Upper lobe of right lung (tissue), 1 donor: ENCODE results near the gene HIBADH. TPM values are rescaled to one million over a fixed set of nuclear protein-coding genes. Genes with fewer than 3 reads are reported as not detected.

Experiments
- ATAC-seq: fragments of 200-7000 bp; cut with Tn5 transposase; one replicate; pipeline ENCODE4 v1.9.1; 2020; ENCODE audit warnings: mild to moderate bottlenecking, moderate library complexity
- DNase-seq: peaks from one replicate; pipeline ENCODE4 v3.0.0-alpha.2; 2020
- H3K27ac ChIP-seq: fragments of 200-600 bp; one replicate; pipeline ENCODE4 v1.8.0; 2022
- H3K27me3 ChIP-seq: fragments of 200-600 bp; one replicate; pipeline ENCODE4 v1.8.0; 2022; ENCODE audit warnings: mild to moderate bottlenecking
- H3K36me3 ChIP-seq: fragments of 200-600 bp; one replicate; pipeline ENCODE4 v1.8.0; 2022
- H3K4me1 ChIP-seq: fragments of 200-600 bp; one replicate; pipeline ENCODE4 v1.8.0; 2022
- H3K4me3 ChIP-seq: fragments of 200-600 bp; one replicate; pipeline ENCODE4 v1.8.0; 2022; ENCODE audit warnings: mild to moderate bottlenecking
- H3K9me3 ChIP-seq: fragments of 200-600 bp; one replicate; pipeline ENCODE4 v1.8.0; 2022
- intact Hi-C: fragments of 100-400 bp; cut with DNase I; formaldehyde crosslinking; loops from one replicate; pipeline ENCODE4 v1.11.0; 2022
- total RNA-seq: library from RNA; stranded (reverse); fragmentation: NEBNext Ultra II Directional; extraction: Animal tissue kit (Norgen Biotek cat#: 25700); gene quantifications from one replicate; pipeline ENCODE4 v1.2.1, GENCODE V29; 2021
- TF ChIP-seq, protein P1 (sequence below): fragments of 200-600 bp; IDR thresholded peaks from one replicate; pipeline ENCODE4 v1.8.0; 2022; ENCODE audit warnings: antibody characterized with exemption
- donor health status: DM: no; HTN: yes; CAD: no; lungs with severe emphysema.

Gene HIBADH
- total RNA-seq, 1 donor from 2014 or later = 23.7 TPM

GRCh38 chr7:27651702-27652101, 11.0 kb downstream of the HIBADH start:
- H3K4me3 ChIP-seq = no peak overlapping the region
- H3K9me3 ChIP-seq = no peaks in the 10 kb centered on the region
- intact Hi-C loops = no loop called here
- H3K27ac ChIP-seq = no peak overlapping the region
- TF ChIP-seq, protein P1, sequence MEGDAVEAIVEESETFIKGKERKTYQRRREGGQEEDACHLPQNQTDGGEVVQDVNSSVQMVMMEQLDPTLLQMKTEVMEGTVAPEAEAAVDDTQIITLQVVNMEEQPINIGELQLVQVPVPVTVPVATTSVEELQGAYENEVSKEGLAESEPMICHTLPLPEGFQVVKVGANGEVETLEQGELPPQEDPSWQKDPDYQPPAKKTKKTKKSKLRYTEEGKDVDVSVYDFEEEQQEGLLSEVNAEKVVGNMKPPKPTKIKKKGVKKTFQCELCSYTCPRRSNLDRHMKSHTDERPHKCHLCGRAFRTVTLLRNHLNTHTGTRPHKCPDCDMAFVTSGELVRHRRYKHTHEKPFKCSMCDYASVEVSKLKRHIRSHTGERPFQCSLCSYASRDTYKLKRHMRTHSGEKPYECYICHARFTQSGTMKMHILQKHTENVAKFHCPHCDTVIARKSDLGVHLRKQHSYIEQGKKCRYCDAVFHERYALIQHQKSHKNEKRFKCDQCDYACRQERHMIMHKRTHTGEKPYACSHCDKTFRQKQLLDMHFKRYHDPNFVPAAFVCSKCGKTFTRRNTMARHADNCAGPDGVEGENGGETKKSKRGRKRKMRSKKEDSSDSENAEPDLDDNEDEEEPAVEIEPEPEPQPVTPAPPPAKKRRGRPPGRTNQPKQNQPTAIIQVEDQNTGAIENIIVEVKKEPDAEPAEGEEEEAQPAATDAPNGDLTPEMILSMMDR = no peak
- H3K4me1 ChIP-seq = no peaks in the 10 kb centered on the region
- ATAC-seq (no peak), DNase-seq (no peak)
- no peaks in the 10 kb centered on the region for H3K27me3 ChIP-seq
- peaks cover 3% of the 10 kb centered on the region for H3K36me3 ChIP-seq

GRCh38 chr7:27650283-27650682, 12.4 kb downstream of the HIBADH start:
- no peak for ATAC-seq
- intact Hi-C loops = no loop called here
- DNase-seq = no peak
- peaks cover 3% of the 10 kb centered on the region for H3K36me3 ChIP-seq
- H3K9me3 ChIP-seq = no peaks in the 10 kb centered on the region
- no peaks in the 10 kb centered on the region for H3K4me1 ChIP-seq
- TF ChIP-seq, protein P1 = no peak
- H3K27me3 ChIP-seq = no peaks in the 10 kb centered on the region
- no peak overlapping the region for H3K4me3 ChIP-seq
- H3K27ac ChIP-seq = no peak overlapping the region

DNA sequence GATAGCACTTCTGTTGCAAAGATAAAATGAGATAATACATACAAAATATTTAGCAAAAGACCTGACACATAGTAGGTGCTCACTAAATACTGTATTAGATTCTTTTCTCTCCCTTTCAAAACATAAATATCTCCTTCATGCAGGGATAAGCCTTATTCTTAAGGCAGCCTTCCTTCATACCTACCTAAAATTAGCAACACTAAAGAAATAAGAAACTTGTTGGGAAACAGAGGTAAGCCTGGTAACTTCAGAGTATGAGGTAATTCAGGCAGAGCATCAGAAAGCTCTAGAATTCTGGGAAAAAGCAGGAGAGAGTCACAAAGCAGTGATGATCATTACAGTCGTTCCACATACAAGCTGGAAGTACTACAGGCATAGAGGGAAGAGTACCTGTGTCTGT, 15.2 kb downstream of the HIBADH start:
- H3K36me3 ChIP-seq = peaks cover 3% of the 10 kb centered on the region
- H3K27me3 ChIP-seq = no peaks in the 10 kb centered on the region

DNA sequence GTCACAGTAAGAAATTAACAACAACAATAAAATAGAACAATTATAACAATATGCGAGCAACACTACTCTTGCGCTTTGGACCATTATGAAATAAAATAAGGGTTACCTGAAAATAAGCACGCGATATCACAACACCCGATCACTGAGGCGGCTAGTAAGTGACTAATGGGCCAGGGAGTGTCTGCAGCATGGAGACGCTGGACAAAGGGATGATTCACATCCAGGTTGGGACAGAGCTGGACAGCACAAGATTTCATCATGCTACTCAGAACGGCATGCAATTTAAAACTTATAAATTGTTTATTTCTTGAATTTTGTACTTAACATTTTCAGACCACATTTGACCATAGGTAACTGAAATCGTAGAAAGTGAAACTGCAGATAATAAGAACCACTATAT, 15.6 kb downstream of the HIBADH start:
- Histone ChIP-seq H3K4me1 (peaks cover 2% of the 10 kb centered on the region), H3K27ac (no peak overlapping the region), H3K4me3 (no peak overlapping the region), H3K27me3 (no peaks in the 10 kb centered on the region), H3K9me3 (no peaks in the 10 kb centered on the region), H3K36me3 (peaks cover 3% of the 10 kb centered on the region)
- ATAC-seq = no peak
- TF ChIP-seq, protein P1 = no peak
- no peak for DNase-seq
- intact Hi-C loops = no loop called here

More for the DNA sequence above, 15.2 kb downstream of the HIBADH start:
- no peaks in the 10 kb centered on the region for H3K9me3 ChIP-seq
- TF ChIP-seq, protein P1 = no peak
- H3K27ac ChIP-seq = no peak overlapping the region
- DNase-seq (no peak), ATAC-seq (no peak)
- no peak overlapping the region for H3K4me3 ChIP-seq
- H3K4me1 ChIP-seq = no peaks in the 10 kb centered on the region
- intact Hi-C loops = no loop called here

- DNase-seq (no peak), ATAC-seq (no peak)
- Histone ChIP-seq H3K9me3 (no peaks in the 10 kb centered on the region), H3K4me3 (no peak overlapping the region), H3K4me1 (peaks cover 18% of the 10 kb centered on the region), H3K27ac (no peak overlapping the region), H3K36me3 (no peaks in the 10 kb centered on the region), H3K27me3 (no peaks in the 10 kb centered on the region)
- intact Hi-C loops = no loop called here
- TF ChIP-seq, protein P1 = no peak
Measured at GRCh38 chr7:27642271-27642670, 20.4 kb downstream of the HIBADH start.

DNA sequence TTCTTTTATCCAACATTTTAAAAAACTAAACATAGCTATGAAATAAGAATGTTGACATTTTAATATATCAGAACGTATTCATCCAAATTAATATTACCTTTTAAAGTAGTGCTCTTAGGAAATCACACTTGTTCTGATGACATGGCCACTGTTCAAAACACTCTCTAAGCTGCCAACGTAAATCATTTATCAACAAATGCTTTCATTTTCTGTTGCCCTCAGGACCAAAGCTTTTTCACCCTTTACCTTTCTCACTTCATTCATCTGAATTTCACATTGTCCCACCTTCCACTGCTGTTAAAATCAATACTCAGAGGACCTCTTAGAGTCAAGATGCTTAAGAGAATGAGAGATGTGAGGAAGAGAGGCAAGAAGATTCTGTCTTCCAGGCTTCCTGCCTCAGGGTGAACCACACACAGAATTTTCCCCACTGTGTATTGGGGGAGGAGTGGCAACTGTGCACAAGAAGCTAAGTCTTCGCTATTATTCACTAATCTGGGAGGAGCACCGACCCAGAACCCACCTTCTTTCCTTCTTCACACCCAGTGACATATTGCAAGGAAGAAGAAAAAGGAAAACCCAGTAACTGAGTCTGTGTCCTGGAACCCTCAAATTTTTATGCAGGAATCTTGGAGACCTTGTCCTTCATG, 21.0 kb downstream of the HIBADH start:
- H3K27ac ChIP-seq = no peak overlapping the region
- ATAC-seq = no peak
- peaks cover 20% of the 10 kb centered on the region for H3K4me1 ChIP-seq
- no peaks in the 10 kb centered on the region for H3K36me3 ChIP-seq
- intact Hi-C loops = no loop called here
- DNase-seq = no peak
- H3K9me3 ChIP-seq = no peaks in the 10 kb centered on the region
- TF ChIP-seq, protein P1 = no peak
- H3K27me3 ChIP-seq = no peaks in the 10 kb centered on the region
- no peak overlapping the region for H3K4me3 ChIP-seq
